Measurements from ENCODE around the gene ADCY3.

ADCY3 gene

DNA sequence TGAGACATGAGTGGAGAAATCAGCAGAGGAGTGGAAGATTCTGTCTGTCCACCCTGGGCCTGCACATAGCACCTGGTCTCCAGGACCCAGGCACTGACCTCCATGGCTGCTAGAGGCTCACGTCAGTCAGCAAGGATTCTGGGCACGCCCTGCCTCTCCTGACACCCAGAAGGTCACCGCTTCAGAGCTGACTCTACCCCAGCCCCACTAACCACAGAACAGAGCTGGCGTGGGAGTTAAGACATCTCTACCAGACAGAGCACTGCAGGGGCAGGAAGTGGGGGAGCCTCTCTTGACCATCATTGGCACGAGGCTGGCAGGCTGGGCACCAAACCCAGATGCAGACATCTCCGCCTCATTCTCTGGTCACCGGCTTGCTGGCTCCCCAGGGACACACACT lies 3.0 kb downstream of the ADCY3 start:
- TF ChIP-seq, protein P1, sequence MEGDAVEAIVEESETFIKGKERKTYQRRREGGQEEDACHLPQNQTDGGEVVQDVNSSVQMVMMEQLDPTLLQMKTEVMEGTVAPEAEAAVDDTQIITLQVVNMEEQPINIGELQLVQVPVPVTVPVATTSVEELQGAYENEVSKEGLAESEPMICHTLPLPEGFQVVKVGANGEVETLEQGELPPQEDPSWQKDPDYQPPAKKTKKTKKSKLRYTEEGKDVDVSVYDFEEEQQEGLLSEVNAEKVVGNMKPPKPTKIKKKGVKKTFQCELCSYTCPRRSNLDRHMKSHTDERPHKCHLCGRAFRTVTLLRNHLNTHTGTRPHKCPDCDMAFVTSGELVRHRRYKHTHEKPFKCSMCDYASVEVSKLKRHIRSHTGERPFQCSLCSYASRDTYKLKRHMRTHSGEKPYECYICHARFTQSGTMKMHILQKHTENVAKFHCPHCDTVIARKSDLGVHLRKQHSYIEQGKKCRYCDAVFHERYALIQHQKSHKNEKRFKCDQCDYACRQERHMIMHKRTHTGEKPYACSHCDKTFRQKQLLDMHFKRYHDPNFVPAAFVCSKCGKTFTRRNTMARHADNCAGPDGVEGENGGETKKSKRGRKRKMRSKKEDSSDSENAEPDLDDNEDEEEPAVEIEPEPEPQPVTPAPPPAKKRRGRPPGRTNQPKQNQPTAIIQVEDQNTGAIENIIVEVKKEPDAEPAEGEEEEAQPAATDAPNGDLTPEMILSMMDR (IDR thresholded peaks at IDR 0.05; ENCODE audit: control insufficient read depth, extremely low read depth, insufficient read depth): no peak
- DNase-seq (ENCODE audit: low read depth): no peak
- H3K4me3 ChIP-seq (ENCODE audit: low read depth, low read length): no peak overlapping the region

DNA sequence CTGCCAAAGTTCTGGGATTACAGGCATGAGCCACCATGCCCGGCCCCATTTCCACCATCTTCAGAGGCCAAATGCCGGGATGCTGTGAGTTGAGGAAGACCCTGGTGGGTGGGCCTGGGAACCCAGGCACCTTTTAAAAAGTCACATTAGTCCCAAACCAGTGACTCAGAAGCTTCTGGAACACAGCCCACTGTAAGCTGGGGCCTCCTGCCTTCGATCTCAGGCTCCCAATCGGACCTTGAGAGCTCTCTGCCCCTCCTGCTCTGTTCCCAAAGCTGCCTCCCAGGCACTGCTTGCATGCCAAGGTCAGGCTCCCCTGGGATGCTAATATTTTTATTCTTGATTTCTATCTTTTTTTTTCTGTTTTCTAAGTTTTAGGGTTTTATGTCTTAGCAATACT lies 4.2 kb downstream of the ADCY3 start:
- H3K4me3 ChIP-seq (ENCODE audit: low read depth, low read length): no peak overlapping the region
- TF ChIP-seq, protein P1 (IDR thresholded peaks at IDR 0.05; ENCODE audit: control insufficient read depth, extremely low read depth, insufficient read depth): no peak
- DNase-seq (ENCODE audit: low read depth): no peak

DNA sequence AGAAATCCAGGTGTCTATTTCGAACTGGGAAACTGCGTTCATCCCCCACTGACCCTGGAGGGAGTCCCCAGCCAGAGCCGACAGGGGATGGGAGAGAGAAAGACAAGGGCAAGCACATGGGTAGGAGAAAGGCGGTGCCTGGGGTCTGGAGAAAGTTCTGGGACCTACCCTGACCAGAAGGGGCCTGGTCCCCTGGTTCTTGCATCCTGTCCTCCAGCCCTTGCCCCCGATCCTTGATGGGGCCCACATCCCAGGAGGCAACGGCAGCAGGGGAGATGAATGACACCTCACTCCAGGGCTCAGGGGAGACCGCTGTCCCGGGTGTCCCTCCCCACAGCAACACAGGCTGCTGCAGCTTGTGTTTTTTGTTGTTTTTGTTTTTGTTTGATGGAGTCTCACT lies 4.9 kb downstream of the ADCY3 start:
- DNase-seq (ENCODE audit: low read depth): no peak
- TF ChIP-seq, protein P1 (IDR thresholded peaks at IDR 0.05; ENCODE audit: control insufficient read depth, extremely low read depth, insufficient read depth): no peak
- H3K4me3 ChIP-seq (ENCODE audit: low read depth, low read length): no peak overlapping the region

DNA sequence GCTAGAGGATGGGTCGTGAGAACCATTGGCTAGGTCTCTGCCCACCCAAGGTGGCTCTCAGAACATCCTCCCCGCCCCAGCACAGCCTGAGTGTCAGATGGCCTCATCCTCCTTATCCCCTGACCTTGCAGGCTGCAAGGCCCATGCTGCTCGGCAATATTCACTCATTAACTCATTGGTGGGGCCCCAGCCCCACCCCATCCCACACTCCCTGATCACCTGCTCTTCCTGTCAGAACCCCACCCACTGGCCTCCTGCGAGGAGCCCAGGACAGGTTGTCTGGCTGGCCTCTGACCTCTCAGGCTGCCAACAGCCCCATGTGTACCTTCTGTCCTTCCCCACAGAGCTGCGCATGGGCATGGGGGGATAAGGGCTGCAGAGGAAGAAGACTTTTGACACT lies 5.3 kb downstream of the ADCY3 start:
- no peak for DNase-seq (ENCODE audit: low read depth)
- TF ChIP-seq, protein P1 (IDR thresholded peaks at IDR 0.05; ENCODE audit: control insufficient read depth, extremely low read depth, insufficient read depth): no peak
- H3K4me3 ChIP-seq (ENCODE audit: low read depth, low read length): no peak overlapping the region

DNA sequence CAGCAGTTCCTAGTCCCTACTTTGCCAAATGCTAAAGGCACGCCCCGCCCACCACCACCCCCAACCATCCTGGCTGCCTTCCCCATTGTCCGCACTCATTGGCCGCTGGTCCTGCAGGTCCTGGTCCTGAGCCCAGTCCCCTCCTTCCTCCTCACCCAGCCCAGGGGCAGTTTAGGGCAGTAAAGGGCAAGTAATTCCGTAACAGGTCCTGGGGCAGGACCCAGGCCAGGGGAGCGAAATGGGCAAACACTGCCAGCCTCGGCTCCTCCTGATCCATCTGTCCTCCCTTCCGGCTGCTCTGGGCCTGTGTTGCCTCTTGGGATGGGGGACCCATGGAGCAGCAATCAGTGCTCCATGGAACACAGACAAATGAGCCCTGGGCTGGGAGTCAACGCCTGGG lies 6.1 kb downstream of the ADCY3 start:
- DNase-seq (ENCODE audit: low read depth): no peak
- TF ChIP-seq, protein P1 (IDR thresholded peaks at IDR 0.05; ENCODE audit: control insufficient read depth, extremely low read depth, insufficient read depth): no peak
- no peak overlapping the region for H3K4me3 ChIP-seq (ENCODE audit: low read depth, low read length)

DNA sequence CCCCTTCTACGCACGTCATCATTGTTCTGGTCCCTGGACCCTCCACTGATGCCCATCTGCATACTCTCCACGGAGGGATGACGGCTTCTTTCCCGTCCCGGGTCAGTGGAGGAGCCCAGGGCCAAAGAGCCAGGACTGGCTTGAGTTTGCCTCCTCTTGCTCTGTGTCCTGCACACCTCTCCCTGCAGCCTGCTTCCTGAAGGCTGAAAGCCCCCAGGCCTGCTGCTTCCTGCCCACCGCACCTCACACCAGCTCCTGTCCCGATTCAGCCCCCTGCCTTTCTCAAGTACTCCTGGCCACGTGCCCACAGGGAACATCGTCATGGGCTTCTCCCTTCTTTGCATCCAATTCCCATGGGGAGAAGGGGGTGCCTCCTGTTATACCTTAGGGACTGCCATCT lies 7.1 kb downstream of the ADCY3 start:
- no peak for DNase-seq (ENCODE audit: low read depth)
- TF ChIP-seq, protein P1 (IDR thresholded peaks at IDR 0.05; ENCODE audit: control insufficient read depth, extremely low read depth, insufficient read depth): no peak
- H3K4me3 ChIP-seq (ENCODE audit: low read depth, low read length): no peak overlapping the region

DNA sequence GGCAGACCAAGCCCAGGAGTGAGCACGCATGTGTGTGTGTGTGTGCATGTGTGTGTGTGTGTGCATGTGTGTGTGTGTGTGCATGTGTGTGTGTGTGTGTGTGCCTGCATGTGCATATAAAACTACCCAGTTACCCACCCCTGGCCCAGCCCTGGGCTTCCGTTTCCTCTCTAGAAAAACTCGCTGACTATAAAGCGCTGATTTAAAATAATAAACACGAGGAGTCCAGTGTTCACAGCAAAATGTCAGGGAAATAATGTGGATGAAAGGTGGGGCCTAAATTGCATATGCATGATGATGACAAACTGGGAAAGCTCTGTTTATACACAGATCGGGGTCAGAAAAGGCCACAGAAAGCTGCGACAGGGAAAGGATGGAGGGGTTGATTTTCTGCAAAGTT lies 7.5 kb downstream of the ADCY3 start:
- TF ChIP-seq, protein P1 (IDR thresholded peaks at IDR 0.05; ENCODE audit: control insufficient read depth, extremely low read depth, insufficient read depth): no peak
- no peak for DNase-seq (ENCODE audit: low read depth)
- no peak overlapping the region for H3K4me3 ChIP-seq (ENCODE audit: low read depth, low read length)
